ENCODE results near the gene TP53I11. TPM values are rescaled to one million over a fixed set of nuclear protein-coding genes. Genes with fewer than 3 reads are reported as not detected.

The TP53I11 gene
- polyA plus RNA-seq, 1 donor (not counting 4 experiments of a cell fraction or from before 2014, with no cell fraction given), result 21.4 TPM

GRCh38 chr11:44998051-44998450, 47.4 kb upstream of the TP53I11 start:
- dilution Hi-C loops (cut with MboI; ENCODE audit: extremely low pct_ligation_motif_present, low sequenced_read_pairs), result no loop called here
- peaks cover 3% of the 10 kb centered on the region for H3K27me3 ChIP-seq (ENCODE audit: control insufficient read depth, extremely low read depth, insufficient read depth, low read length)

GRCh38 chr11:44997566-44997965, 46.9 kb upstream of the TP53I11 start:
- FAIRE-seq (no peak), DNase-seq (ENCODE audit: low read depth, low spot score) (no peak)
- Histone ChIP-seq H3K27ac (ENCODE audit: control insufficient read depth, insufficient read depth, low read length) (no peak overlapping the region), H3K79me2 (ENCODE audit: control insufficient read depth, insufficient read depth, low read length) (no peaks in the 10 kb centered on the region), H3K4me3 (ENCODE audit: control insufficient read depth in 2 of 3, extremely low read depth in 1 of 3, insufficient read depth in 2 of 3, low read depth in 1 of 3, low read length in 3 of 3) (no peak overlapping the region), H3K9ac (ENCODE audit: control insufficient read depth, extremely low read depth, insufficient read depth, low read length) (no peak overlapping the region), H3K36me3 (ENCODE audit: control insufficient read depth in 2 of 2, extremely low read depth in 1 of 2, insufficient read depth in 2 of 2, low read length in 2 of 2) (no peaks in the 10 kb centered on the region), H3K4me1 (ENCODE audit: control insufficient read depth, extremely low read depth, insufficient read depth, low read length) (no peaks in the 10 kb centered on the region), H2AFZ (ENCODE audit: control insufficient read depth, low read length) (no peak overlapping the region), H3K9me3 (ENCODE audit: control insufficient read depth, low read depth, low read length) (no peaks in the 10 kb centered on the region), H3K4me2 (ENCODE audit: control insufficient read depth, extremely low read depth, insufficient read depth, low read depth, low read length) (no peak overlapping the region), H3K9me1 (ENCODE audit: control insufficient read depth, extremely low read depth, insufficient read depth, low read length) (no peaks in the 10 kb centered on the region), H4K20me1 (ENCODE audit: control insufficient read depth, extremely low read depth, insufficient read depth, low read length) (no peaks in the 10 kb centered on the region), H3K27me3 (ENCODE audit: control insufficient read depth, extremely low read depth, insufficient read depth, low read length) (peaks cover 3% of the 10 kb centered on the region)
- TF ChIP-seq CTCF (optimal IDR thresholded peaks at IDR 0.05 in 1 of 3, IDR thresholded peaks at IDR 0.05 in 1 of 3, conservative IDR thresholded peaks at IDR 0.05 in 1 of 3; ENCODE audit: extremely low read depth in 1 of 3, insufficient read depth in 2 of 3, low read length in 3 of 3), result no peak
- no peak for TF ChIP-seq EZH2 (IDR thresholded peaks at IDR 0.05; ENCODE audit: low read length)
- dilution Hi-C loops (cut with MboI; ENCODE audit: extremely low pct_ligation_motif_present, low sequenced_read_pairs), result no loop called here

More at GRCh38 chr11:44998051-44998450, 47.4 kb upstream of the TP53I11 start:
- Histone ChIP-seq H3K27ac (ENCODE audit: control insufficient read depth, insufficient read depth, low read length) (no peak overlapping the region), H4K20me1 (ENCODE audit: control insufficient read depth, extremely low read depth, insufficient read depth, low read length) (no peaks in the 10 kb centered on the region), H3K9ac (ENCODE audit: control insufficient read depth, extremely low read depth, insufficient read depth, low read length) (no peak overlapping the region), H3K9me3 (ENCODE audit: control insufficient read depth, low read depth, low read length) (no peaks in the 10 kb centered on the region), H3K4me2 (ENCODE audit: control insufficient read depth, extremely low read depth, insufficient read depth, low read depth, low read length) (no peak overlapping the region), H2AFZ (ENCODE audit: control insufficient read depth, low read length) (no peak overlapping the region), H3K9me1 (ENCODE audit: control insufficient read depth, extremely low read depth, insufficient read depth, low read length) (no peaks in the 10 kb centered on the region), H3K79me2 (ENCODE audit: control insufficient read depth, insufficient read depth, low read length) (no peaks in the 10 kb centered on the region), H3K4me1 (ENCODE audit: control insufficient read depth, extremely low read depth, insufficient read depth, low read length) (no peaks in the 10 kb centered on the region), H3K36me3 (ENCODE audit: control insufficient read depth in 2 of 2, extremely low read depth in 1 of 2, insufficient read depth in 2 of 2, low read length in 2 of 2) (no peaks in the 10 kb centered on the region), H3K4me3 (ENCODE audit: control insufficient read depth in 2 of 3, extremely low read depth in 1 of 3, insufficient read depth in 2 of 3, low read depth in 1 of 3, low read length in 3 of 3) (no peak overlapping the region)
- TF ChIP-seq EZH2 (IDR thresholded peaks at IDR 0.05; ENCODE audit: low read length) (no peak), CTCF (optimal IDR thresholded peaks at IDR 0.05 in 1 of 3, IDR thresholded peaks at IDR 0.05 in 1 of 3, conservative IDR thresholded peaks at IDR 0.05 in 1 of 3; ENCODE audit: extremely low read depth in 1 of 3, insufficient read depth in 2 of 3, low read length in 3 of 3) (no peak)
- DNase-seq (ENCODE audit: low read depth, low spot score) (no peak), FAIRE-seq (no peak)

Measured in keratinocyte (primary cell).